ENCODE measurements around the gene ETNK1.
A peak's percentile ranks its signal among the peaks of the same experiment; 100 is the strongest.

ETNK1 gene

DNA sequence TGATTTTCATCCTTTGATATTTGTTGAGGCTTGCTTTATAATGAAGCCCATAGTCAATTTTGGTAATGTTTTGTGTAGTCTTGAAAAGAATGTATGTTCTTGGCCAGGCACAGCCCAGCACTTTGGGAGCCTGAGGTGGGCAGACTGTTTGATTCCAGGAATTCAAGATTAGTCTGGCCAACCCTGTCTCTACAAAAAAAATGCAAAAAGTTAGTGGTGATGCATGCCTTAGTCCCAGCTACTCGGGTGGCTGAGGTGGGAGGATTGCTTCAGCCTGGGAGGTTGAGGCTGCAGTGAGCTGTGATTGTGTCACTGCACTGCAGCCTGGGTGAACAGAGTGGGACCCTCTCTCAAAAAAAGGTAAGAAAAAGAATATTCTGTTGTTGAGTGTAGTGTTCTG is 10.8 kb downstream of the ETNK1 start:
- no peak for DNase-seq (ENCODE audit: low spot score)

- no peak for DNase-seq (ENCODE audit: low spot score)
These were observed 15.9 kb downstream of the ETNK1 start for GRCh38 chr12:22640851-22641250.

DNA sequence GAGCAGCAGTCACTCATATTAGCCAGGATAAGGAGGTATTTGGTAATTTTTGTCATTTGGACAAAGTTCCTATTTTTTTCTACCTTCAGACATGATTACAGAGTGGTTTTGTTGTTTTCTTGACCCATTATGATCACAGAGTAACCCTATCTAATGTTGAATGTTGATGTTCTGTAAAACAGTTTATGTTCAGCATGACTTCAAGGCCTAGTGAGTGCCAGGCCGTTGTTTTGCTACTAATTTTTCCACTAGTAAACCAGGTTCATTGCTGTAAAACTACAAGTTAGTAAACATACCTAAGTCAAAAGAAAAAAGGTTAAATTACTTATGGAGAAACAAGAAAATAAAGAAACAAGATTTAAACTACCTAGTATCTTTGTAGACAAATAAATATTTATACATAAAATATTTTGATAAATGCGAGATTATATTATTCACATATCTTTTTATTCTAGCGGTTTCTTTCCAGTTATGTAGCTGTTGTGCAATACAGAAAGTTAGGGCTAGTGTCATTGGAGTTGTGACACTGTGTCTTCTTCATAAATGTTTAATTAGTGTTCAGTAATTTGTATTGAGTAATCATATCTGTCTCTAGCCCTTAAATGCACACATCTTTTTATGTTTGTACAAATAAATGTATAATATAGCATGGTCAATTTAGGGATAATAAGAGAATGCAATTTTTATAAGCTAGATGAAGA is 16.5 kb downstream of the ETNK1 start:
- no peak for DNase-seq (ENCODE audit: low spot score)

DNA sequence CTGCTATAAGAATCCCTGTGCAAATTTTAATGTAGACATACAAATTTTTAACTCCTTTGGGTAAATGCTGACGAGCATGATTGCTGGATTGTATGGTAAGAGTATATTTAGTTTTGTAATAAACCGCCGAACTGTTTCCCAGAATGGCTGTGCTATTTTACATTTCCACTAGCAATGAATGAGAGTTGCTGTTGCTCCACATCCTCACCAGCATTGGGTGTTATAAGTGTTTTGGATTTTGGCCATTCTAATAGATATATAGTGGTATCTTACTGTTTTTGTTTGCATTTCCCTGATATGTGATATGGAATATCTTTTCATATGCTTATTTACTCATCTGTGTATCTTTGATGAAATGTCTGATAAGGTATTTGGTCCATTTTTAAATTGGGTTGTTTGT is 23.7 kb downstream of the ETNK1 start:
- no peak for DNase-seq (ENCODE audit: low spot score)

- DNase-seq (ENCODE audit: low spot score) = no peak
These were observed 28.1 kb downstream of the ETNK1 start for GRCh38 chr12:22653075-22653474.

GRCh38 chr12:22653791-22654190 is 28.8 kb downstream of the ETNK1 start:
- peak; percentile 42 for DNase-seq (ENCODE audit: low spot score)

DNA sequence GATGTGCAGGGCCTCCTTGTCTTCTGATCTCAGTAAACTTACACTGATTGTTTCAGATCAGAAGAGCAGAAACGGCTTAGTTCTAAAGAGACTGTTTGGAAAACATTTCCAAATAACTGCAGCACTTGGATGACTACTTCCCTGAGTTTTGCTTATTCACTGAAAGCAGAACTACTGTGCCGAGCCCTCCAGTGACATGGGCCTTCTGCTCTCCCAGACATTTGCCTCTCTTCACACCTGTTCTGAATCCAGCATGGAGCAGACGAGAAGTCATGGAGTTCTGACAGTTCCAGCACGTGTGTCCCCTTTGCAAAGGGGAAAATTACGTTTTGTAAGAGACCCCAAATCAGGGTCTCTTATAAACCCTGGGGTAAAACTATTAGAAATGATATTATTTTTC is 31.4 kb downstream of the ETNK1 start:
- no peak for DNase-seq (ENCODE audit: low spot score)

- no peak for DNase-seq (ENCODE audit: low spot score)
These were observed 31.9 kb downstream of the ETNK1 start for GRCh38 chr12:22656831-22657230.

DNA sequence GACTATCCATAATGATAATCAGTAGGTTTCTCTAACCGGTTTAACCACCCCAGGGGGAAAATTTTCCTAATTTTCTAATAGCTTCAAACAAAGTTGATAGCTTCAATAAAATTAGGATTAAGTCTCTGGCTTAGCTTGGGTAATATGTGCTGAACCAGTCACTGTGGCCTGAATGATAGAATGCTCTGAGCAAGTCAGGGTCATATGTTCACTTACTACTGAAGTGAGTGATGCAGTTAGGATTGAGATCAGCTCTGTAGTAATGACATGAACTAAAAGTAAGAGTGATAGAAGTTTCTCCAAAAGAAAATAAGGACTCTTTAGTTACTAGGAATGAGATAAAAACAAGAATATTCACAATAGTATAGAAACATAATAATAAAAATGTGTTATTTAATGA is 32.6 kb downstream of the ETNK1 start:
- DNase-seq (ENCODE audit: low spot score) = no peak

- DNase-seq (ENCODE audit: low spot score) = no peak
These were observed 33.2 kb downstream of the ETNK1 start for GRCh38 chr12:22658214-22658613.

- no peak for DNase-seq (ENCODE audit: low spot score)
These were observed 37.4 kb downstream of the ETNK1 start for GRCh38 chr12:22662356-22662755.

DNA sequence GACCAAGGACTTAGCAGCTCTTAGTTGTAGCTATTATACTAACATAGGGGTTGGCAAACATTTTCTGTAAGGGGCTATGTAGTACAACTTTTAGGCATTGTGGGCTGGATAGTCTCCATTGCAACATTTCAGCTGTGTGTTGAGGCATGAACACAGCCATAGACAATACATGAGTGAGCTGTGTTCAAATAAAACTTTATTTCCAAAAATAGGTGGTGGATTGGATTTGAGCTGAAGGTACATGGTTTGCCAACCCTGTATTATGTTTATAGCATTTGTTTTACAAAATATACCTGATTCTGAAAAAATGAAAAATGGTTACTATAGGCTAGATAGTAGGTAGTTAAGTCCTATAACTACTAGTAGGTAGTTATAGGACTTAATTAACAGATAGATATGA is 40.5 kb downstream of the ETNK1 start:
- no peak for DNase-seq (ENCODE audit: low spot score)

DNA sequence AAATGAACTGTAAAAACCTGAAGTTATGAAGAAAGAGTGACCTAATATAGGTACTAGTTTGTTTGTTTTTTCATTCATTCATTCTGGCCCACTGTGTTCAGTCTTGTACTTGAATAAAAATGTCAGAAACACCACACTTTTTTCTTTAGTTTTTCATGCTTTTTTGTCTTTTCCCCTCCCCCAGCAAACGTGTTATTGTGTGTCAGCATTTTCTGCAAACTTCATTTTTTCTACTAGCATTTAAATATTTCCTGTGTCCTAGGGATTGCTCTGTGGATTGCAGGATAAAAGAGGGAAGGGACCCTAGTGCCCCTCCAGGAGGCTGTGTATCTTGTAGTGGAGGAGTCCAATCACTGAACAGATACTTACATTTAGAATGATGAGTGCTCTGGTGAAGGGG is 42.2 kb downstream of the ETNK1 start:
- no peak for DNase-seq (ENCODE audit: low spot score)

- DNase-seq (ENCODE audit: low spot score) = no peak
These were observed 43.5 kb downstream of the ETNK1 start for GRCh38 chr12:22668441-22668840.

DNA sequence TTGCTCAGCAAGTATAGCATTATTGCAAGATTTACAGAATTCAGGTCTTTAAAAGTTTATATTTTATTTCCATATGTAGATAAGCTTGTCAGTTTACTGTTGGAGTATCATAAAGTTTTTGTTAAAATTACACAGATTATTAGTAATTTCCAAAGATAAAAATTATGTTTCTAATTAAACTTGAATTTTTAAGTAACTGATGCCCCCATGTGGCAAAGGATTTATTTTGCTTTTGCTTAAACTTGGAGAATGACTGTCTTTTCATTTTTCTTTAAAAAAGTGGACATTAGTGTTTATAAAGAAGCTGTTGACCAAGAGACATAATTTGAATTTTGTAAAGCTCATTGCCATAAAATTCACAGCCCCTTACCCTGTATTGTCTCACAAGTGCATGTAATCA is 45.8 kb downstream of the ETNK1 start:
- DNase-seq (ENCODE audit: low spot score) = no peak

DNA sequence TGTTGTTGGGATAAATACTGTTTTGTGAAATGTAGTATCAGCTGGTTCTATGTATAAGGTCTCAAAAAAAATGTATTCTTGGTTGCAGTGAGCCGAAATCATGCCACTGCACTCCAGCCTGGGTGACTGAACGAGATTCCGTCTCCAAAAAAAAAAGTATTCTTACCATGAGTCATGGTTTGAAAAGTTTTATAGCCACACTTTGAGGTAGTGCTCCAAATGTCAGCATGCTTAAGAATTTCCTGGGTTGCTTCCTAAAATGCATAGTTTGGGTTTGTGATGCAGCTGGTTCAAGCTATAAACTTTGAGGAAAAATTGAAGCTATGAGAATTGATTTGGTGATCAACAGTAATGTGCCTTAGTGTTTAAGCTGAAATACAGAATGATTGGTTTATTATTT is 48.0 kb downstream of the ETNK1 start:
- DNase-seq (ENCODE audit: low spot score) = no peak

DNA sequence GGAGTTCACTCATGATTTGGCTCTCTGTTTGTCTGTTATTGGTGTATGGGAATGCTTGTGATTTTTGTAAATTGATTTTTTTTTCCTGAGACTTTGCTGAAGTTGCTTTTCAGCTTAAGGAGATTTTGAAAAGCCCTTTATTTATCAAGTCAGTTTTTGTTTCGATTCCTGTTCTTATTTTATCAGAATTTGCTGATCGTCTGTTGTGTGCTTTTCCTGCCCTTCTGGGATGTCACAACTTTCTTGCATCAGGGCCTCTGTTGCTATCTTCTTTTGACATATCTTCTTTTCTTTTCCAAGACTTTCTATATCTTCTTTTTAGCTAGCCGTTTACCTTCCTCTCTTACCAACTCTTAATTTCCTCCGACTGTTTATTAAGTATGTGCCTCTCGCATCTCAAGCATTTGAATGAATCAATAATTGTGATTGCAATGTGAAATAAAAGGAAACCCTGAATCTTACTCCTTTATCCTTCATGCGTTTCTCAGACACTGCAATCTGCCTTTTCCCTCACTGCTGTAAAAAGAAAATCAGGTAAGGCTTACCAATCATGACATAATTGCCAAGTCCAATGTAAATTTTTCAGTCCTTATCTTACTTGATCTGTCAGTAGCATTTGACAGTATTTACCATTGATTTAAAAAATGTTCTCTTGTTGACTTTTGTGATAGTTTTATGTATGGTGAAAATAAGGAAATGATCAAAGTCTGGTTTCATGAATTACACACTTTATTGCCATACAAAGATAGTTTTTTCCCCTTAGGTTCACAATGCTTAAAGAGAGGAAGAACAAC is 53.0 kb downstream of the ETNK1 start:
- DNase-seq (ENCODE audit: low spot score) = no peak

DNA sequence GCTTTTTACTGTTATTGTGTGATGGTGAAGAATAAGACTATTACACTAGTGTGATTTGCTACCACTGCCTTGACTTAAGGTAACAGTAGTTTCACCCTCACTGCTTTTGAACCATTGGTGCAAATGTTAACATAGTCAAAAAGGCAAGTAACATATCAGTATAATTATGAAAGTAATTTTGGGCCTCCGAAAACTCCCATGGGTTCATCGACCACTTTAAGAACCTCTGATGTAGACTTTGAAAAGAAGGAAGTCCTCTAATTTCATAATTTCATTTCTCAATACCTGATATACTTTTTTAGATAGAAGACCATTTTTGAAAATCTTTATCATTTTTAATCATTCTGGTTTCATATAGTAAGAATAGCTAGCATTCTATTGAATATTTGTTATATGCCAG is 57.7 kb downstream of the ETNK1 start:
- DNase-seq (ENCODE audit: low spot score) = no peak

DNA sequence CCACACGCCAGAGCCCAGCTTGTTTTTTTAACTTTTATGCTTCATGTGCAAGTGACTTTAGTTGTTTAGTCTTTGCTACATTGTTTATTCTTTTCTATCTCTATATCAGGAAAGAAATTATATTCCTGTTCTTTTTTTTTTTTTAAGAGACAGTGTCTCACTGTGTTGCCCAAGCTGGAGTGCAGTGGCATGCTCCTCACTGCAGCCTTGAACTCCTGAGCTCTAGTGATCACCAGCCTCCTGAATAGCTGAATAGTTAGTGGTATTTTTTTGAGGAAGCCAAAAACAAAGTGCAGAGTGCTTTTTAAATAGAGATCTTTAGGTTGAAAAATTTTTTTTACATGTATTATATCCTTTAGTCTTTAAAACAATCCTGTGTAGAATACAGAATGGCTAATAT is 58.2 kb downstream of the ETNK1 start:
- no peak for DNase-seq (ENCODE audit: low spot score)

DNA sequence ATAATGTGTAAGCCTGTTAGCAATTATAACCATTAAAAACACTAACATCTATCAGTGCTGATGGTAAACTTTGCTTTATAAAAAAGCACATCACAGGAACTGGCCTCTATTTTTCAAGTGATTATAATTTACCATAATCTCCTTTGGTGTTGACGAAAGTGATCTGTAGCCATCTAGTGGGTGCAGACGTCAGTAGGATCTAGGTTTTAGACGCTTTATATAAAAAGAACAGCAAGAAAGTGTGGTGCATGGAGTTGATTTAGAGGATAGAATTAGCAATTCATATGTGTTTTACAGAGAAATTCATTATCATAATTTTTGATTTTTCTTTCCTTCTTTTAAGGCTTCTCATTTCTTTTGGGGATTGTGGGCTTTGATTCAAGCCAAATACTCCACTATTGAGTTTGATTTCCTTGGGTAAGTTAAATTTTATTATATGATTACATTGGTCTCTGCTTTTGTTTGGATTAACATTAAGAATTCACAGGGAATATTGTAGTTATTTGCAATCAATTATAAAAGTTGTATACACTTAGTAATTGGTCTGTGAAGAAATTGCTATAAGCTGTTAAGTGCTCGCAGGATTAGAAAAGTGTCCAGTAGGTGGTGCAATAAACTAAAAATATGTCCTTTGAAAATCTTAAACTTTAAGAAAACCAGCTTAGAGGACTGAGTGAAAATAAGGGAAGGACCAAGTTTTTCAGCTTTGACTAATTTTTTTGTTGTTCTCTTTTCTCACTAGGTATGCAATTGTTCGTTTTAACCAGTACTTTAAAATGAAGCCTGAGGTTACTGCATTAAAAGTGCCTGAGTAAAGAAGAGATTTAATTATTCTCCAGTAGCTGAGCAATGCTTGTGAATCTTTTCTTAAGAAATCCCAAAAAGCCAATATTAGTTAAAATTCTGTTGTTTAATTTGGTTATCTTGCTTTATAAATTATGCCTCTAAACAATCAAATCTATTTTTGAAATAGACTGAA is 59.5 kb downstream of the ETNK1 start:
- DNase-seq (ENCODE audit: low spot score) = peak; percentile 59

DNA sequence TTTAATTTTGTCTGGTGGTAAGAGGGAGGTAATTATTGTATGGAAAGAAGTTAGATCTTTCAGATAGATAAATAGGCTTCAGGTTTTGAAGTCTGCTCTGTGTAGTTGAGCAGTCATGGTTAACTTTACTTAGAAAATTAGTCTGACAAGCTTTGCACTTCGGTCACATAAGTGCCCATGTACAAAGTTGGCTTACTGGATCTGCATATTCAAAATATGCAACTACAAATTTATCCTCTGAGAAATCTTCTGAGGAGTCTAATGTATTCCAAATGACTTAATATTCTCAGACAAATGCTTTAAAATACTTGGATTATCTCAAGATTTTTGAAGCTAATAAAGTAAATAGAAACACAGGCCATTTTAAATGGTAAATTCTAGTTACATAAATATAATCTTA is 61.2 kb downstream of the ETNK1 start:
- no peak for DNase-seq (ENCODE audit: low spot score)

GRCh38 chr12:22687361-22688076 is 62.5 kb downstream of the ETNK1 start:
- DNase-seq (ENCODE audit: low spot score) = no peak

All from SW480 (cell line).